HepG2 (cell line): ENCODE results near the gene ACSF3. TPM values are rescaled to one million over a fixed set of nuclear protein-coding genes. Genes with fewer than 3 reads are reported as not detected.
A peak's percentile ranks its signal among the peaks of the same experiment; 100 is the strongest.

Experiments
- AHDC1 ChIP-seq: sonication (generic); formaldehyde crosslinking; IDR thresholded peaks from 2 replicates; pipeline ENCODE4 v1.5.1; 2020; ENCODE audit warnings: mild to moderate bottlenecking, missing genetic modification reagents, borderline replicate concordance
- CBX2 ChIP-seq, 2 experiments: fragments of 200-600 bp in 1 of 2; sonication (generic); formaldehyde crosslinking in 1 of 2; IDR thresholded peaks; 2 replicates each; pipeline versions ENCODE4 v1.7.0 to v1.8.1; 2018 to 2022; ENCODE audit warnings: low read depth in 2 of 2, low read length in 1 of 2, mild to moderate bottlenecking in 1 of 2, missing genetic modification reagents in 1 of 2
- FOXK1 ChIP-seq: sonication (generic); formaldehyde crosslinking; IDR thresholded peaks from 2 replicates; pipeline ENCODE4 v1.4.0; 2020; ENCODE audit warnings: low read depth, missing genetic modification reagents, borderline replicate concordance
- PCBP2 ChIP-seq: fragments of 200-400 bp; formaldehyde crosslinking; optimal IDR thresholded peaks from 2 replicates; pipeline ENCODE3; 2018; ENCODE audit warnings: low read length, low read depth; ENCODE audit not compliant: poor library complexity, severe bottlenecking
- SMC3 ChIP-seq: IDR thresholded peaks from 2 replicates; pipeline ENCODE4 v1.6.1; 2011; ENCODE audit warnings: low read length, improper control_type of control experiment
- ZNF33B ChIP-seq: sonication (generic); formaldehyde crosslinking; IDR thresholded peaks from 2 replicates; pipeline ENCODE4 v1.5.1; 2020; ENCODE audit warnings: mild to moderate bottlenecking, missing genetic modification reagents
- ZNF543 ChIP-seq: sonication (generic); formaldehyde crosslinking; IDR thresholded peaks from 2 replicates; pipeline ENCODE4 v1.4.0; 2020; ENCODE audit warnings: mild to moderate bottlenecking, missing genetic modification reagents
- ZNF552 ChIP-seq: sonication (generic); formaldehyde crosslinking; IDR thresholded peaks from 2 replicates; pipeline ENCODE4 v1.9.0; 2022; ENCODE audit warnings: missing genetic modification reagents, mild to moderate bottlenecking, borderline replicate concordance
- ZNF562 ChIP-seq: sonication (generic); formaldehyde crosslinking; IDR thresholded peaks from 2 replicates; pipeline ENCODE4 v1.8.0; 2022; ENCODE audit warnings: missing genetic modification reagents, borderline replicate concordance
- ZNF577 ChIP-seq: sonication (generic); formaldehyde crosslinking; IDR thresholded peaks from 2 replicates; pipeline ENCODE4 v1.4.0; 2020; ENCODE audit warnings: mild to moderate bottlenecking, low read depth, missing genetic modification reagents, borderline replicate concordance
- polyA plus RNA-seq, 8 experiments: library from polyadenylated mRNA; depleted of rRNA in 3 of 8; stranded (reverse) in 7 of 8; unstranded in 1 of 8; fragments of >200 nt; fragmentation: Illumina TruSeq in 4 of 8; extraction: Trizol in 4 of 8; gene quantifications; 2 replicates each; pipeline versions ENCODE4 v1.2.1 to v1.2.3, GENCODE V29; 2011 to 2016; ENCODE audit warnings: low read depth in 4 of 8, missing spikeins in 1 of 8, mixed read lengths in 1 of 8; ENCODE audit not compliant: insufficient read depth in 1 of 8
- total RNA-seq, 5 experiments: library from RNA; depleted of rRNA; stranded (reverse); fragments of >200 nt; fragmentation: Illumina TruSeq; extraction: Trizol; gene quantifications; 2 replicates each; pipeline ENCODE4 v1.2.3, GENCODE V29; 2016; ENCODE audit warnings: low read depth in 1 of 5
- TF ChIP-seq, protein P1 (sequence below): sonication (generic); formaldehyde crosslinking; IDR thresholded peaks from 2 replicates; pipeline ENCODE4 v1.5.0; 2020; ENCODE audit warnings: missing genetic modification reagents
- TF ChIP-seq, protein P2 (sequence below): sonication (generic); formaldehyde crosslinking; IDR thresholded peaks from 2 replicates; pipeline ENCODE4 v1.4.0; 2020; ENCODE audit warnings: mild to moderate bottlenecking, missing genetic modification reagents
- TF ChIP-seq, protein P3 (sequence below): sonication (generic); formaldehyde crosslinking; IDR thresholded peaks from 2 replicates; pipeline ENCODE4 v1.4.0; 2020; ENCODE audit warnings: missing genetic modification reagents, borderline replicate concordance

The ACSF3 gene
- total and polyA plus RNA-seq, 2 of the 13 experiments (the other 11 are each of a cell fraction or from before 2014, with no cell fraction given): 14.9 to 30.6 TPM

GRCh38 chr16:89166696-89167424, 73.2 kb downstream of the ACSF3 start (continued):
- TF ChIP-seq ZNF562 (CRISPR knock-in tag) (no peak), ZNF33B (CRISPR knock-in tag) (0 out of 2 replicates have a peak, but pooled peaks have one; percentile 5), PCBP2 (no peak), FOXK1 (CRISPR knock-in tag) (no peak), ZNF552 (no peak), AHDC1 (no peak), CBX2 (IDR thresholded peaks at IDR 0.05; ENCODE audit: low read depth, low read length) (no peak), CBX2 (CRISPR knock-in tag; IDR thresholded peaks at IDR 0.05; ENCODE audit: low read depth) (no peak), ZNF577 (CRISPR knock-in tag) (no peak), SMC3 (no peak), ZNF543 (CRISPR knock-in tag) (no peak)
- TF ChIP-seq, protein P1, sequence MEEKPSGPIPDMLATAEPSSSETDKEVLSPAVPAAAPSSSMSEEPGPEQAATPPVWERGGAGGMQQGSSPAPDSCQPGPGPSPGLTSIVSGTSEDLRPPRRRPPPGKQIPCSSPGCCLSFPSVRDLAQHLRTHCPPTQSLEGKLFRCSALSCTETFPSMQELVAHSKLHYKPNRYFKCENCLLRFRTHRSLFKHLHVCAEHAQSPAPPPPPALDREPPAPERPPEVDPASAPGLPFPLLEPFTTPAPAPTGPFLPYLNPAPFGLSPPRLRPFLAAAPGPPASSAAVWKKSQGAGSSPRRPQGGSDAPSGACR (CRISPR knock-in tag): no peak
- TF ChIP-seq, protein P2, sequence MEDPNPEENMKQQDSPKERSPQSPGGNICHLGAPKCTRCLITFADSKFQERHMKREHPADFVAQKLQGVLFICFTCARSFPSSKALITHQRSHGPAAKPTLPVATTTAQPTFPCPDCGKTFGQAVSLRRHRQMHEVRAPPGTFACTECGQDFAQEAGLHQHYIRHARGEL: no peak
- TF ChIP-seq, protein P3, sequence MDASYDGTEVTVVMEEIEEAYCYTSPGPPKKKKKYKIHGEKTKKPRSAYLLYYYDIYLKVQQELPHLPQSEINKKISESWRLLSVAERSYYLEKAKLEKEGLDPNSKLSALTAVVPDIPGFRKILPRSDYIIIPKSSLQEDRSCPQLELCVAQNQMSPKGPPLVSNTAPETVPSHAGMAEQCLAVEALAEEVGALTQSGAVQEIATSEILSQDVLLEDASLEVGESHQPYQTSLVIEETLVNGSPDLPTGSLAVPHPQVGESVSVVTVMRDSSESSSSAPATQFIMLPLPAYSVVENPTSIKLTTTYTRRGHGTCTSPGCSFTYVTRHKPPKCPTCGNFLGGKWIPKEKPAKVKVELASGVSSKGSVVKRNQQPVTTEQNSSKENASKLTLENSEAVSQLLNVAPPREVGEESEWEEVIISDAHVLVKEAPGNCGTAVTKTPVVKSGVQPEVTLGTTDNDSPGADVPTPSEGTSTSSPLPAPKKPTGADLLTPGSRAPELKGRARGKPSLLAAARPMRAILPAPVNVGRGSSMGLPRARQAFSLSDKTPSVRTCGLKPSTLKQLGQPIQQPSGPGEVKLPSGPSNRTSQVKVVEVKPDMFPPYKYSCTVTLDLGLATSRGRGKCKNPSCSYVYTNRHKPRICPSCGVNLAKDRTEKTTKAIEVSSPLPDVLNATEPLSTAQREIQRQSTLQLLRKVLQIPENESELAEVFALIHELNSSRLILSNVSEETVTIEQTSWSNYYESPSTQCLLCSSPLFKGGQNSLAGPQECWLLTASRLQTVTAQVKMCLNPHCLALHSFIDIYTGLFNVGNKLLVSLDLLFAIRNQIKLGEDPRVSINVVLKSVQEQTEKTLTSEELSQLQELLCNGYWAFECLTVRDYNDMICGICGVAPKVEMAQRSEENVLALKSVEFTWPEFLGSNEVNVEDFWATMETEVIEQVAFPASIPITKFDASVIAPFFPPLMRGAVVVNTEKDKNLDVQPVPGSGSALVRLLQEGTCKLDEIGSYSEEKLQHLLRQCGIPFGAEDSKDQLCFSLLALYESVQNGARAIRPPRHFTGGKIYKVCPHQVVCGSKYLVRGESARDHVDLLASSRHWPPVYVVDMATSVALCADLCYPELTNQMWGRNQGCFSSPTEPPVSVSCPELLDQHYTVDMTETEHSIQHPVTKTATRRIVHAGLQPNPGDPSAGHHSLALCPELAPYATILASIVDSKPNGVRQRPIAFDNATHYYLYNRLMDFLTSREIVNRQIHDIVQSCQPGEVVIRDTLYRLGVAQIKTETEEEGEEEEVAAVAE (CRISPR knock-in tag): no peak
